Right ventricle myocardium superior (tissue), 1 donor: Measurements from ENCODE around the gene TMEM223. TPM values are rescaled to one million over a fixed set of nuclear protein-coding genes. Genes with fewer than 3 reads are reported as not detected.
"Not testable (repeated sequence)": the region's sequence is repeated elsewhere in the genome, so short reads cannot be mapped to it uniquely, and the experiment has no call there.

Source experiments
- ATAC-seq: fragments of 200-7000 bp; cut with Tn5 transposase; one replicate; pipeline ENCODE4 v1.9.1; 2020; ENCODE audit warnings: mild to moderate bottlenecking; ENCODE audit not compliant: poor library complexity
- DNase-seq: peaks from one replicate; pipeline ENCODE4 v3.0.0-alpha.2; 2020
- intact Hi-C: fragments of 100-400 bp; cut with DNase I; formaldehyde crosslinking; loops from one replicate; pipeline ENCODE4 v1.11.2; 2022
- long read RNA-seq: library from polyadenylated mRNA; unstranded; transcript quantifications from one replicate; pipeline ENCODE4 v2.0.0, GENCODE V29; 2021
- total RNA-seq: library from RNA; stranded (reverse); fragmentation: NEBNext Ultra II Directional; extraction: Animal tissue kit (Norgen Biotek cat#: 25700); gene quantifications from one replicate; pipeline ENCODE4 v1.2.1, GENCODE V29; 2021
- donor health status: DM: no; HTN: yes; CAD: no; lungs with severe emphysema.

TMEM223 gene
- 17.4 TPM for total RNA-seq
- long read RNA-seq, transcript TMEM223-201 (2 exons, 1,288 nt): major isoform, 32 of 38 reads
- long read RNA-seq, partial matches to known transcripts: 0 of 38 reads
- long read RNA-seq, other reads (novel, unspliced or antisense): 4 of 38 reads

GRCh38 chr11:62791501-62792201, at the start of gene TMEM223:
Gene TMEM223 (minus strand): TSS chr11:62792006. CDS start chr11:62791994, 12 bp downstream.
- intact Hi-C loops: no loop called here
- DNase-seq: peak; percentile 94
- peak; percentile 89 for ATAC-seq

DNA sequence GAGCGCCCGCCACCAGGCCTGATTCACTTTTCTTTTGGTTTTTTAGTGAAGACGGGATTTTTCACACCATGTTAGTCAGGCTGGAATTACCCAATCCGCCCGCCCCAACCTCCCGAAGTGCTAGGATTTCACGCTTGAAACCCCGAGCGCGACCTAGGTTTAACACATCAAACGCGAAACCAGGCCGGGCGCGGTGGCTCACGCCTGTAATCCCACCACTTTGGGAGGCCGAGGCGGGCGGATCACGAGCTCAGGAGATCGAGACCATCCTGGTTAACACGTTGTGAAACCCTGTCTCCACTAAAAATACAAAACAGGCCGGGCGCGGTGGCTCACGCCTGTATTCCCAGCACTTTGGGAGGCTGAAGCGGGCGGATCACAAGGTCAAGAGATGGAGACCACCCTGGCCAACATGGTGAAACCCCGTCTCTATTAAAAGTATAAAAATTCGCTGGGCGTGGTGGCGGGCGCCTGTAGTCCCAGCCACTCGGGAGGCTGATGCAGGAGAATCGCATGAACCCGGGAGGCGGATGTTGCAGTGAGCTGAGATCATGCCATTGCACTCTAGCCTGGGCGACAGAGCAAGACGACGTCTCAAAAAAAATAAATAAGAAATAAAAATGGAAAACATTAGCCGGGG, 49.0 kb upstream of the TMEM223 start:
- ATAC-seq (peak; percentile 14), DNase-seq (peak; percentile 81)
- intact Hi-C loops: not testable (repeated sequence)

DNA sequence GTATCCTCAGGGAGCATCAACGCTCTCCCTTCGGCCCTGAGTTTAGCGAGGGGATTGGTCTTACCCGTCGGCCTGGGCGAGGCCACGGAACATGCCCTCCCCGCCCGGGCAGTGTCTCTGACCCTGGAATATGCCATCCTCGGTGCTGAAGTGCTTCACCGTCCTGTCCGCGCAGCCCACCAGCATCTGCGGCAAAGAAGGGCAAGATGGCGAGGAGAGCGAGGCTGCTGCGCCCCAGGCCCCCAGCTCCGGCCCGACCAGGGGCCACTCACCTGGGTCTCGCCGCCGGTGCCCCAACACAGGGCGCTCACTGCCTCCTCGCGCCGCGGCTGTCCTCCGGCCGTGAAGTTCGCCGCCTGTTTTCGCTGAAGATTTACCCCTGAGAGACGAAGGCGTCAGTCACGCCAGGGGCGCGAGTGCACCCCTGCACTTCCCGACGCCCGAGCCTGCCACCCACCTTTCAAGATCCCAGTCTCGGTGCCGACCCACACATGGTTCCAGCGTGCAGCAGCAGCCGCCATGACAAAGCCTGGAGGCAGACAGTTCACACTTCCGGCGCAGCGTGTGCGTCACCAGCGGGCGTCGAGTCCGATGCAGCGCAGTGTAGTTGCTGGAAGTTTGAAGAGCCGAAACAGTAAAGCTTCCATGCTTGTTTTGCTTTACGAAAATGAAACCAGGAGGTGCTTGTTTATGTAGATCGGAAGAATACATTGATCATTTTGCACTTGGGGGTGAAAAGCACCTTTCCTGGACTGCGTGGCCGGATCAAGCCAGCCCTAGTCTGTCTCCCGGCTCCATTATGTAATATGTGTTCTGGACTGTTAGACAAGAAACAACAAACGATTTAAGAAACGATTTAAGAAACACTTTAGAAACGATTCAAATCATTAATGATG, 47.5 kb upstream of the TMEM223 start, which contains the start of gene WDR74:
Gene WDR74 (minus strand): TSS at position 541 of the 896 bp plus-strand sequence. CDS start 20 bp downstream, at position 521.
- peak; percentile 82 for ATAC-seq
- intact Hi-C loops: no loop called here

GRCh38 chr11:62835336-62835735, 43.5 kb upstream of the TMEM223 start:
- DNase-seq (no peak), ATAC-seq (no peak)
- intact Hi-C loops: no loop called here

More for the DNA sequence above, 47.5 kb upstream of the TMEM223 start, which contains the start of gene WDR74:
- peak; percentile 97 for DNase-seq

GRCh38 chr11:62832336-62833234, 40.8 kb upstream of the TMEM223 start, which contains the start of gene TEX54:
Gene TEX54 (minus strand): TSS chr11:62832841.
- DNase-seq: peak; percentile 49
- peak; percentile 3 for ATAC-seq
- intact Hi-C loops: no loop called here

DNA sequence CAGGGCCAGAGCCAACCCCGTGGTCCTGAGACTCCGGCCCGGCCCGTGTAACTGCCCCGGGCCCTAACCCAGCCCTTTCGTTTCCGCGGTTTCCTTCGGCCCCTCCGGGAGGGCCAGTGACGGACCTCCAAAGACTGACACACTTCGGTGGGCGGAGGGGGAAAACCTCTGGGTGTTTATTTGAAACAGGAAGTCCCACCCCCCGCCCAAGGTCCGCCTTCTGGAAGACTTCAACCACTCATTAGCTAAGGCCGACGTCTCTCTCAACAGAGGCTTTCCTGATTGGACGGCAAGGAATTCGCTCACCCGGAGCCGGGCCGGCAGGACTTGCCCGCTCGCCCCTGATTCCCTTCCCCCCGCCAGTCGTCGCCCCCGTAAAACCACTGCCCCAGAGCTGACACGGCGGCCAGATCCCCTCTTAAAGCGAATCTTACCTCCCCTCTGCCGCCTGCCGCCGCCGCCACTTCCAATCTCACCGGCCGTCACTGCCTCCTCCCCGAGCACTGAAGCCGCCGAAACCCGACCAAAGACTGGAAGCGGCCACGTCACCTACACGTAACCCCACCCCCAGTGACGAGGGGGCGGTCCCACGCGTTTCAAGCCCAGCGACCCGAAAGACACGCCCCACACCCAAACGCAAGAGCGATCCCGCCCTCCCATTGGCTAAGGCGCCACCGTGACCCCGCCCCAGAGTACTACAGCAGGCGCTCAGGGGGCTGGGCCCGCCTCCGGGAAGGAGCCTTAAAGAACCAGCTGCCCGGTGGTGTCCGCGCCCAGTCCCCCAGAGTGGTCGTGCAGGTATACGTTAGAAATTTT, 39.9 kb upstream of the TMEM223 start, which contains the start of gene STX5:
Gene STX5 (minus strand): TSS at position 532 of the 816 bp plus-strand sequence. CDS start 808 bp downstream, outside the sequence.
- peak; percentile 99 for ATAC-seq

GRCh38 chr11:62830904-62831519, 39.2 kb upstream of the TMEM223 start:
- ATAC-seq (no peak), DNase-seq (no peak)
- intact Hi-C loops: loop anchor here (2.0 kb wide), 1 partner anchor 36 kb away; no protein-coding TSS in a partner anchor

More for the DNA sequence above, 39.9 kb upstream of the TMEM223 start, which contains the start of gene STX5:
- DNase-seq: peak; percentile 100
- intact Hi-C loops: loop anchor here (2.0 kb wide), 1 partner anchor 37 kb away; no protein-coding TSS in a partner anchor

- DNase-seq, ATAC-seq, intact Hi-C loops: not testable (repeated sequence)
Observed at GRCh38 chr11:62828130-62828529, 36.3 kb upstream of the TMEM223 start.

DNA sequence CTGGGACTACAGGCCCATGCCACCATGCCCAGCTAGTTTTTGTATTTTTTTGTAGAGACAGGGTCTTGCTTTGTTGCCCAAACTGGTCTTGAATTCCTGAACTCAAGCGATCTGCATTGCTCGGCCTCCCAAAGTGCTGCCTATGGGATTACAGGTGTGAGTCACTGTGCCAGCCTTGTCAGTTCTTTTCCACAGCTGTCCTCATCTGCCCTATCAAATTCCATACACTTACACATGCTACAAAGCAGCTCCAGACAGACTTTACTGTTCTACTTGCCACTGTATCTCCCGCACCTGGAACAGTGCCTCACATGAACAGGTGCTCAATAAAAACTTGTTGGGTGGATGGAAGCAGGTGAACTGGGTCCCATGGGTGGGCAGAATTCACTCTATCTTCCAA, 31.9 kb upstream of the TMEM223 start:
- intact Hi-C loops: no loop called here
- DNase-seq: no peak
- no peak for ATAC-seq

- no peak for DNase-seq
- intact Hi-C loops: no loop called here
- no peak for ATAC-seq
Observed at GRCh38 chr11:62817129-62817528, 25.3 kb upstream of the TMEM223 start.

GRCh38 chr11:62816557-62816956, 24.8 kb upstream of the TMEM223 start:
- intact Hi-C loops: no loop called here
- DNase-seq (no peak), ATAC-seq (no peak)

DNA sequence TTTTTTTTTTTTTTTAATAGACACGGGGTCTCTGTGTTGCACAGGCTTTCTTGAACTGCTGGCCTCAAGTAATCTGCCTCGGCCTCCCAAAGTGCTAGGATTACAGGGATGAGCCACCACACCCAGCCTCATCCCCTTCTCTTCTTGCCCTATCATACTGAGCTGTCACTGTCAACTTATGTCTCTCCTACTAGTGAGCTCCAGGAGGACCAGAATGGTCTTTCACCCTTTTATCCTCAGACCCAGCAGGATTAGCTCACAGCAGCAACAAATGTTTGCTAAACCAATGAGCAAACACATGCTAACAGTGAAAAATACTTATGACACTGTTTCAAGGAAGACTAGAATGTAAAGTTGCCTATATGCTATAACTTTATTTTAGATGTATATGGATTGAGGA, 19.9 kb upstream of the TMEM223 start:
- intact Hi-C loops: no loop called here
- no peak for DNase-seq
- no peak for ATAC-seq

- DNase-seq (no peak), ATAC-seq (no peak)
- intact Hi-C loops: no loop called here
Observed at GRCh38 chr11:62810748-62811147, 18.9 kb upstream of the TMEM223 start.

- intact Hi-C loops: no loop called here
- DNase-seq: no peak
- ATAC-seq: peak; percentile 63
Observed at GRCh38 chr11:62806611-62807121, 14.9 kb upstream of the TMEM223 start.

GRCh38 chr11:62805961-62806441, 14.2 kb upstream of the TMEM223 start:
- intact Hi-C loops: no loop called here
- DNase-seq (no peak), ATAC-seq (peak; percentile 9)
